ENCODE measurements around the gene ANLN. TPM values are rescaled to one million over a fixed set of nuclear protein-coding genes. Genes with fewer than 3 reads are reported as not detected.

Gene ANLN
- total and polyA plus RNA-seq, 9 of the 15 experiments (the other 6 are each of a cell fraction or from before 2014, with no cell fraction given), result 18.1 to 66.2 (median 38.7) TPM

GRCh38 chr7:36366718-36367560 lies 22.7 kb upstream of the ANLN start (continued):
- TF ChIP-seq, protein P1, sequence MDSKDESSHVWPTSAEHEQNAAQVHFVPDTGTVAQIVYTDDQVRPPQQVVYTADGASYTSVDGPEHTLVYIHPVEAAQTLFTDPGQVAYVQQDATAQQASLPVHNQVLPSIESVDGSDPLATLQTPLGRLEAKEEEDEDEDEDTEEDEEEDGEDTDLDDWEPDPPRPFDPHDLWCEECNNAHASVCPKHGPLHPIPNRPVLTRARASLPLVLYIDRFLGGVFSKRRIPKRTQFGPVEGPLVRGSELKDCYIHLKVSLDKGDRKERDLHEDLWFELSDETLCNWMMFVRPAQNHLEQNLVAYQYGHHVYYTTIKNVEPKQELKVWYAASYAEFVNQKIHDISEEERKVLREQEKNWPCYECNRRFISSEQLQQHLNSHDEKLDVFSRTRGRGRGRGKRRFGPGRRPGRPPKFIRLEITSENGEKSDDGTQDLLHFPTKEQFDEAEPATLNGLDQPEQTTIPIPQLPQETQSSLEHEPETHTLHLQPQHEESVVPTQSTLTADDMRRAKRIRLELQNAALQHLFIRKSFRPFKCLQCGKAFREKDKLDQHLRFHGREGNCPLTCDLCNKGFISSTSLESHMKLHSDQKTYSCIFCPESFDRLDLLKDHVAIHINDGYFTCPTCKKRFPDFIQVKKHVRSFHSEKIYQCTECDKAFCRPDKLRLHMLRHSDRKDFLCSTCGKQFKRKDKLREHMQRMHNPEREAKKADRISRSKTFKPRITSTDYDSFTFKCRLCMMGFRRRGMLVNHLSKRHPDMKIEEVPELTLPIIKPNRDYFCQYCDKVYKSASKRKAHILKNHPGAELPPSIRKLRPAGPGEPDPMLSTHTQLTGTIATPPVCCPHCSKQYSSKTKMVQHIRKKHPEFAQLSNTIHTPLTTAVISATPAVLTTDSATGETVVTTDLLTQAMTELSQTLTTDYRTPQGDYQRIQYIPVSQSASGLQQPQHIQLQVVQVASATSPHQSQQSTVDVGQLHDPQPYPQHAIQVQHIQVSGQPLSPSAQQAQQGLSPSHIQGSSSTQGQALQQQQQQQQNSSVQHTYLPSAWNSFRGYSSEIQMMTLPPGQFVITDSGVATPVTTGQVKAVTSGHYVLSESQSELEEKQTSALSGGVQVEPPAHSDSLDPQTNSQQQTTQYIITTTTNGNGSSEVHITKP (IDR thresholded peaks at IDR 0.05; ENCODE audit: partially characterized antibody), result no peak
- TF ChIP-seq KDM2B (CRISPR knock-in tag; IDR thresholded peaks at IDR 0.05), result peak; percentile 67; the same call in 1 of the 2 replicates
- no peak for TF ChIP-seq TAF1 (IDR thresholded peaks at IDR 0.05; ENCODE audit: control insufficient read depth, extremely low read depth, insufficient read depth, low read length, severe bottlenecking)
- TF ChIP-seq ZNF79 (CRISPR knock-in tag; IDR thresholded peaks at IDR 0.05; ENCODE audit: low read depth), result no peak
- no peak for TF ChIP-seq ZFPM2 (CRISPR knock-in tag; IDR thresholded peaks at IDR 0.05)
- TF ChIP-seq NFATC3 (IDR thresholded peaks at IDR 0.05), result no peak
- TF ChIP-seq, protein P2, sequence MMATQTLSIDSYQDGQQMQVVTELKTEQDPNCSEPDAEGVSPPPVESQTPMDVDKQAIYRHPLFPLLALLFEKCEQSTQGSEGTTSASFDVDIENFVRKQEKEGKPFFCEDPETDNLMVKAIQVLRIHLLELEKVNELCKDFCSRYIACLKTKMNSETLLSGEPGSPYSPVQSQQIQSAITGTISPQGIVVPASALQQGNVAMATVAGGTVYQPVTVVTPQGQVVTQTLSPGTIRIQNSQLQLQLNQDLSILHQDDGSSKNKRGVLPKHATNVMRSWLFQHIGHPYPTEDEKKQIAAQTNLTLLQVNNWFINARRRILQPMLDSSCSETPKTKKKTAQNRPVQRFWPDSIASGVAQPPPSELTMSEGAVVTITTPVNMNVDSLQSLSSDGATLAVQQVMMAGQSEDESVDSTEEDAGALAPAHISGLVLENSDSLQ (IDR thresholded peaks at IDR 0.05), result no peak
- no peak for TF ChIP-seq PTRF (tag; IDR thresholded peaks at IDR 0.05)
- TF ChIP-seq ZBTB17 (CRISPR knock-in tag; IDR thresholded peaks at IDR 0.05), result 0 out of 2 replicates have a peak, but pooled peaks have one; percentile 25
- TF ChIP-seq PCBP2 (IDR thresholded peaks at IDR 0.05; ENCODE audit: low read depth, low read length, poor library complexity, severe bottlenecking), result no peak
- TF ChIP-seq HNRNPL (IDR thresholded peaks at IDR 0.05; ENCODE audit: low read depth, low read length), result no peak
- 0 out of 2 replicates have a peak, but pooled peaks have one; percentile 49 for TF ChIP-seq KLF16 (IDR thresholded peaks at IDR 0.05)
- no peak for TF ChIP-seq HLTF (IDR thresholded peaks at IDR 0.05)
- no peak for TF ChIP-seq UBTF (IDR thresholded peaks at IDR 0.05; ENCODE audit: borderline replicate concordance in 1 of 2, low read depth in 2 of 2, low read length in 2 of 2)
- TF ChIP-seq, protein P3, sequence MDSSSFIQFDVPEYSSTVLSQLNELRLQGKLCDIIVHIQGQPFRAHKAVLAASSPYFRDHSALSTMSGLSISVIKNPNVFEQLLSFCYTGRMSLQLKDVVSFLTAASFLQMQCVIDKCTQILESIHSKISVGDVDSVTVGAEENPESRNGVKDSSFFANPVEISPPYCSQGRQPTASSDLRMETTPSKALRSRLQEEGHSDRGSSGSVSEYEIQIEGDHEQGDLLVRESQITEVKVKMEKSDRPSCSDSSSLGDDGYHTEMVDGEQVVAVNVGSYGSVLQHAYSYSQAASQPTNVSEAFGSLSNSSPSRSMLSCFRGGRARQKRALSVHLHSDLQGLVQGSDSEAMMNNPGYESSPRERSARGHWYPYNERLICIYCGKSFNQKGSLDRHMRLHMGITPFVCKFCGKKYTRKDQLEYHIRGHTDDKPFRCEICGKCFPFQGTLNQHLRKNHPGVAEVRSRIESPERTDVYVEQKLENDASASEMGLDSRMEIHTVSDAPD (CRISPR knock-in tag; IDR thresholded peaks at IDR 0.05), result no peak
- TF ChIP-seq SIRT6 (IDR thresholded peaks at IDR 0.05; ENCODE audit: low read depth, low read length), result no peak
- no peak for TF ChIP-seq ADNP (tag; IDR thresholded peaks at IDR 0.05)
- no peak for TF ChIP-seq SAP30 (IDR thresholded peaks at IDR 0.05; ENCODE audit: borderline replicate concordance, insufficient read depth, low read depth, low read length, poor library complexity, severe bottlenecking)
- no peak for TF ChIP-seq ZFP30 (CRISPR knock-in tag; IDR thresholded peaks at IDR 0.05; ENCODE audit: borderline replicate concordance)
